GM20000 (cell line): ENCODE results near the gene DMAP1.

Source experiments
- DNase-seq: peaks from one replicate; pipeline ENCODE4 v3.0.0; 2012; ENCODE audit warnings: low spot score
- TF ChIP-seq, protein P1 (sequence below): IDR thresholded peaks from 2 replicates; pipeline ENCODE4 v1.5.1; 2012; ENCODE audit warnings: mild to moderate bottlenecking, control low read depth; ENCODE audit errors: extremely low read depth, missing control alignments

The DMAP1 gene

DNA sequence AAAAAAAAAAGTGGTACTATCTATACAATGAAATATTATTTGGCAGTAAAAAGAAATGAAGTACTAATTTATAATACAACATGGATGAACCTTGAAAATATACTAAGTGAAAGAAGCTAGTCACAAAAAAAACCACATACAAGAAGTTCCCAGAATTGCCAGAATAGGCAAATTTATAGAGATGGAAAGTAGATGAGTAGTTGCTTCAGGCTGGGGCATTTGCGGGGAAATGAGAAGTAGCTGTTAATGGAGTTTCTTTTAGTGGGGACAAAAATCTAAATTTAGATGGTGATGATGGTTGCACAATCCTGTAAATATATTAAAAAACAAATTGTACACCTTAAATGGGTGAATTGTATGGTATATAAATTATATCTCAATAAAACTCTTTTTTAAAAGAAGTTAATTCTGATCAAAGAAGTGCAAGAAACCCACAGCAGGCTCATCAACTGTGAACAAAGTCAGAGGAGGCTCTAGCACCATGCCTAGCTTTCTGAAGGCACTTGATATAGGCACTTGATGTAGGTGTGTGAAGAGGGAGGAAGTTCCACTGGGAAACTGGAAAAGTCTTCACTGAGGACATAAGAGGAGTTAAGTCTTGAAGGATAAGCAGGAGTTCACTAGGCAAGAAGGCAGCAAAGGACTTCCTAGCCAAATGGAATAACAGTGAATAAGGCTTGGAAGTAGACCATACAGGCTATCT is 52.5 kb downstream of the DMAP1 start:
- TF ChIP-seq, protein P1, sequence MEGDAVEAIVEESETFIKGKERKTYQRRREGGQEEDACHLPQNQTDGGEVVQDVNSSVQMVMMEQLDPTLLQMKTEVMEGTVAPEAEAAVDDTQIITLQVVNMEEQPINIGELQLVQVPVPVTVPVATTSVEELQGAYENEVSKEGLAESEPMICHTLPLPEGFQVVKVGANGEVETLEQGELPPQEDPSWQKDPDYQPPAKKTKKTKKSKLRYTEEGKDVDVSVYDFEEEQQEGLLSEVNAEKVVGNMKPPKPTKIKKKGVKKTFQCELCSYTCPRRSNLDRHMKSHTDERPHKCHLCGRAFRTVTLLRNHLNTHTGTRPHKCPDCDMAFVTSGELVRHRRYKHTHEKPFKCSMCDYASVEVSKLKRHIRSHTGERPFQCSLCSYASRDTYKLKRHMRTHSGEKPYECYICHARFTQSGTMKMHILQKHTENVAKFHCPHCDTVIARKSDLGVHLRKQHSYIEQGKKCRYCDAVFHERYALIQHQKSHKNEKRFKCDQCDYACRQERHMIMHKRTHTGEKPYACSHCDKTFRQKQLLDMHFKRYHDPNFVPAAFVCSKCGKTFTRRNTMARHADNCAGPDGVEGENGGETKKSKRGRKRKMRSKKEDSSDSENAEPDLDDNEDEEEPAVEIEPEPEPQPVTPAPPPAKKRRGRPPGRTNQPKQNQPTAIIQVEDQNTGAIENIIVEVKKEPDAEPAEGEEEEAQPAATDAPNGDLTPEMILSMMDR: no peak
- no peak for DNase-seq

DNA sequence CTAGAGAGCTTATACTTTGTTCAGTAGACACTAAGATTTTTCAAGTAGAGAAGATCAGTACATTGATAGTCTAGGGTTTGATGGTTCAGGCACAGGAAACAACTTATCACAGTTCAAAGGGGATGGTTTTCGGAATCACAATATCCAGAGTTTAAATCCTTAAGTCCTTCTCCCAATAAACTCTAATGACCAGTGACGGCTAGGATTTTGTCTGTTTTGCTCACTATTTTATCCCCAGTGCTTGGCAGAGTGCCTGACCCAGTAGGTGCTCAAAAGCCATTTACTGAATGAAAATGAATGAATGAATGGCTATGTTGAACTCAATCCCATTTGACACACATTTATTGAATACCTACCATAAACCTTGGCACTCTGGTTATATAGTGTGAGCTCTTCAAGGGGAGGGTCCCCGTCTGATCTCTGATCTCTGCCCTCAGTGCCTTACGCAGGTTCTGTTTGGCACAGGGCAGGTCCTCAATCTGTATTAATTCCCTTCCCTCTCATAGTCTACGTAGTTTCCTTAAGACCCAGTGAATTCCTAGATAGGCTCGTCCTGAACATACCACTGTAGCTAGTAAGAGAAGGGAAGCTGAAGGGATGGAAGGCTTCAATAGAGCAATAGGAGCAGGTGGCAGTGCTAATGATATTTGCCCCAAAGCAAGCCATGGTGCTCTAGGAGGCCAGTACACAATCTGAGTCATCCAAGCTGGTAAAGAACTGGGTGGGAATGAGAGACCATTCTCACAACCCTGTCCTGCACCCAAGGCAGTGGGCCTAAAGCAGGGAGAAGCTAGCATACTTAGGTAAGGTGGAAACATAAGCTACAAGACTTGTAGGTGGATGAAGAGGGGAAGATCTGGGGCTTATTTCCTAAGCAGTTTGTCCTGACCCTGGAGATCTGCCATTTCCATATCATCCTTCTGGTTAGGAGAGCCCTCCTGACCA is 53.4 kb downstream of the DMAP1 start:
- TF ChIP-seq, protein P1: no peak
- no peak for DNase-seq

DNA sequence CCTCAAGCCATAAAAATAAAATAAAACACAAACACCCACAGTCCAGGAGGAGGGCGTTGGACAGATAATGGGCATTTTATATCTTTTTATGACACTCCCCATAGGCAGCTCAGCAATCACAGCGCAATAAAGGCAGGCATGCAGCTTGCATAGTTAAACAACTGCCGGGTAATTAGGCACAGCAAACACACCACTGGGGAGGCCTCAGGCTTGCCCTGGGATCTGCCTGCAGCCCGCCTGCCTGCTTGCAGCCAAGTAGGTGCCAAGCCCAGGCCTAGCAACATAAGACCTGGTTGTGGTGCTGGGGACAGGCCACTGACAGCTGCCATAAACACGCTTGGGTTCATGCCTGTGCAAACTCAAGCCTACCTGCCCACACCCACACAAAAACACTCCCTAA is 54.2 kb downstream of the DMAP1 start:
- TF ChIP-seq, protein P1: no peak
- DNase-seq: no peak

DNA sequence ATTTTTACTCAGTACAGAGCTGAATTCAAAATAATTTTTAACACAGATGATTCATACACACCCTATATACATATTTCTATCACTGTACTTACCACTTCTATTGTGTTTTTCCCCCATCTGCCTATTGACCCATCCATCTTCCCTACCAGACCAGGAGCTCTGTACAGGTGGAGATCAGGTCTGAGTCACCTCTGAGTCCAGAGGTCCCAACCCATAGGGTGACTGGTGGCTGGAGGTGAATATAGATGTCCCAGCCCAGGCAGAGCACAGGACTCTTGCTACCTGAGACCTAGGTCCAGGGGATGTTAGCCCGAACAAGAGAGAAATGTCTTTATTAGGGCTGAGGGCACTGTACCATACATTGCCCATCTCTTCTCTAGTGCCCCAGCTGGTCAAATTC is 54.8 kb downstream of the DMAP1 start:
- DNase-seq: no peak
- TF ChIP-seq, protein P1: no peak
